Measurements from ENCODE around the gene ZNF580. TPM values are rescaled to one million over a fixed set of nuclear protein-coding genes. Genes with fewer than 3 reads are reported as not detected.

The ZNF580 gene
- total and polyA plus RNA-seq, 2 of the 13 experiments (the other 11 are each of a cell fraction or from before 2014, with no cell fraction given): 4.4 to 6.0 TPM

DNA sequence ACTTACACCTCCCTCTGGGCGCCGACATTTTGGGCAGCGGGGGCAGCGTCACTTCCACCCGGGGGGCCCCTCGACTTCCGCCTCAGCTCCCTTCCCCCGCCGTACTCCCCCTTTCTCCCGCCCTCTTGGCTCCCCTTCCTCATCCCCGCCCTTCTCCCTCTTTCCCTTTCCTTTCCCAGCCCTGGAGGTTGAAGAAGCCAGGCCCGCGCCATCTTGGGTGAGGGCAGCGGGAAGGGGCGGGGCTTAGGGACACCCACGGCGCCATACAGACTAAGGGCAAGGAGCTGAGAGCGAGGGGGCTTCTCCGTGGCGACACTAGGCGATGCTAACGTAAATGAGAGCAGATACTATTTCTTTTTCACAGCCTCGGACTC, 41.3 kb upstream of the ZNF580 start, which contains the start of gene FIZ1 (continued):
- peak; percentile 61; the same call in 1 of the 2 replicates for TF ChIP-seq ZNF605 (CRISPR knock-in tag; IDR thresholded peaks at IDR 0.05)
- TF ChIP-seq SP4 (CRISPR knock-in tag; IDR thresholded peaks at IDR 0.05): peak; percentile 76; the same call in 1 of the 2 replicates
- peak; percentile 78; the same call in 1 of the 2 replicates for TF ChIP-seq KLF12 (CRISPR knock-in tag; IDR thresholded peaks at IDR 0.05; ENCODE audit: borderline replicate concordance)
- peak; percentile 97 for TF ChIP-seq NR2C2 (CRISPR knock-in tag; IDR thresholded peaks at IDR 0.05; ENCODE audit: borderline replicate concordance)
- TF ChIP-seq ASH2L (IDR thresholded peaks at IDR 0.05; ENCODE audit: insufficient read length, low read depth, low read length): no peak
- TF ChIP-seq, protein P1, sequence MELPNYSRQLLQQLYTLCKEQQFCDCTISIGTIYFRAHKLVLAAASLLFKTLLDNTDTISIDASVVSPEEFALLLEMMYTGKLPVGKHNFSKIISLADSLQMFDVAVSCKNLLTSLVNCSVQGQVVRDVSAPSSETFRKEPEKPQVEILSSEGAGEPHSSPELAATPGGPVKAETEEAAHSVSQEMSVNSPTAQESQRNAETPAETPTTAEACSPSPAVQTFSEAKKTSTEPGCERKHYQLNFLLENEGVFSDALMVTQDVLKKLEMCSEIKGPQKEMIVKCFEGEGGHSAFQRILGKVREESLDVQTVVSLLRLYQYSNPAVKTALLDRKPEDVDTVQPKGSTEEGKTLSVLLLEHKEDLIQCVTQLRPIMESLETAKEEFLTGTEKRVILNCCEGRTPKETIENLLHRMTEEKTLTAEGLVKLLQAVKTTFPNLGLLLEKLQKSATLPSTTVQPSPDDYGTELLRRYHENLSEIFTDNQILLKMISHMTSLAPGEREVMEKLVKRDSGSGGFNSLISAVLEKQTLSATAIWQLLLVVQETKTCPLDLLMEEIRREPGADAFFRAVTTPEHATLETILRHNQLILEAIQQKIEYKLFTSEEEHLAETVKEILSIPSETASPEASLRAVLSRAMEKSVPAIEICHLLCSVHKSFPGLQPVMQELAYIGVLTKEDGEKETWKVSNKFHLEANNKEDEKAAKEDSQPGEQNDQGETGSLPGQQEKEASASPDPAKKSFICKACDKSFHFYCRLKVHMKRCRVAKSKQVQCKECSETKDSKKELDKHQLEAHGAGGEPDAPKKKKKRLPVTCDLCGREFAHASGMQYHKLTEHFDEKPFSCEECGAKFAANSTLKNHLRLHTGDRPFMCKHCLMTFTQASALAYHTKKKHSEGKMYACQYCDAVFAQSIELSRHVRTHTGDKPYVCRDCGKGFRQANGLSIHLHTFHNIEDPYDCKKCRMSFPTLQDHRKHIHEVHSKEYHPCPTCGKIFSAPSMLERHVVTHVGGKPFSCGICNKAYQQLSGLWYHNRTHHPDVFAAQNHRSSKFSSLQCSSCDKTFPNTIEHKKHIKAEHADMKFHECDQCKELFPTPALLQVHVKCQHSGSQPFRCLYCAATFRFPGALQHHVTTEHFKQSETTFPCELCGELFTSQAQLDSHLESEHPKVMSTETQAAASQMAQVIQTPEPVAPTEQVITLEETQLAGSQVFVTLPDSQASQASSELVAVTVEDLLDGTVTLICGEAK (IDR thresholded peaks at IDR 0.05): peak; percentile 71
- TF ChIP-seq, protein P1 (CRISPR knock-in tag; IDR thresholded peaks at IDR 0.05): 0 out of 2 replicates have a peak, but pooled peaks have one; percentile 16
- no peak for TF ChIP-seq RXRB (CRISPR knock-in tag; IDR thresholded peaks at IDR 0.05; ENCODE audit: borderline replicate concordance)
- TF ChIP-seq RNF2 (conservative IDR thresholded peaks at IDR 0.05; ENCODE audit: low read depth): no peak
- TF ChIP-seq, protein P2, sequence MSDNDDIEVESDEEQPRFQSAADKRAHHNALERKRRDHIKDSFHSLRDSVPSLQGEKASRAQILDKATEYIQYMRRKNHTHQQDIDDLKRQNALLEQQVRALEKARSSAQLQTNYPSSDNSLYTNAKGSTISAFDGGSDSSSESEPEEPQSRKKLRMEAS (IDR thresholded peaks at IDR 0.05): peak; percentile 0; the same call in 1 of the 2 replicates
- peak; percentile 42; the same call in 1 of the 2 replicates for TF ChIP-seq MEIS1 (CRISPR knock-in tag; IDR thresholded peaks at IDR 0.05; ENCODE audit: borderline replicate concordance)
- TF ChIP-seq ZNF251 (CRISPR knock-in tag; IDR thresholded peaks at IDR 0.05): no peak
- TF ChIP-seq NCOR1 (IDR thresholded peaks at IDR 0.05; ENCODE audit: borderline replicate concordance, low read length): peak; percentile 40; the same call in 1 of the 2 replicates
- peak; percentile 74 for TF ChIP-seq SP2 (CRISPR knock-in tag; IDR thresholded peaks at IDR 0.05)
- TF ChIP-seq, protein P3, sequence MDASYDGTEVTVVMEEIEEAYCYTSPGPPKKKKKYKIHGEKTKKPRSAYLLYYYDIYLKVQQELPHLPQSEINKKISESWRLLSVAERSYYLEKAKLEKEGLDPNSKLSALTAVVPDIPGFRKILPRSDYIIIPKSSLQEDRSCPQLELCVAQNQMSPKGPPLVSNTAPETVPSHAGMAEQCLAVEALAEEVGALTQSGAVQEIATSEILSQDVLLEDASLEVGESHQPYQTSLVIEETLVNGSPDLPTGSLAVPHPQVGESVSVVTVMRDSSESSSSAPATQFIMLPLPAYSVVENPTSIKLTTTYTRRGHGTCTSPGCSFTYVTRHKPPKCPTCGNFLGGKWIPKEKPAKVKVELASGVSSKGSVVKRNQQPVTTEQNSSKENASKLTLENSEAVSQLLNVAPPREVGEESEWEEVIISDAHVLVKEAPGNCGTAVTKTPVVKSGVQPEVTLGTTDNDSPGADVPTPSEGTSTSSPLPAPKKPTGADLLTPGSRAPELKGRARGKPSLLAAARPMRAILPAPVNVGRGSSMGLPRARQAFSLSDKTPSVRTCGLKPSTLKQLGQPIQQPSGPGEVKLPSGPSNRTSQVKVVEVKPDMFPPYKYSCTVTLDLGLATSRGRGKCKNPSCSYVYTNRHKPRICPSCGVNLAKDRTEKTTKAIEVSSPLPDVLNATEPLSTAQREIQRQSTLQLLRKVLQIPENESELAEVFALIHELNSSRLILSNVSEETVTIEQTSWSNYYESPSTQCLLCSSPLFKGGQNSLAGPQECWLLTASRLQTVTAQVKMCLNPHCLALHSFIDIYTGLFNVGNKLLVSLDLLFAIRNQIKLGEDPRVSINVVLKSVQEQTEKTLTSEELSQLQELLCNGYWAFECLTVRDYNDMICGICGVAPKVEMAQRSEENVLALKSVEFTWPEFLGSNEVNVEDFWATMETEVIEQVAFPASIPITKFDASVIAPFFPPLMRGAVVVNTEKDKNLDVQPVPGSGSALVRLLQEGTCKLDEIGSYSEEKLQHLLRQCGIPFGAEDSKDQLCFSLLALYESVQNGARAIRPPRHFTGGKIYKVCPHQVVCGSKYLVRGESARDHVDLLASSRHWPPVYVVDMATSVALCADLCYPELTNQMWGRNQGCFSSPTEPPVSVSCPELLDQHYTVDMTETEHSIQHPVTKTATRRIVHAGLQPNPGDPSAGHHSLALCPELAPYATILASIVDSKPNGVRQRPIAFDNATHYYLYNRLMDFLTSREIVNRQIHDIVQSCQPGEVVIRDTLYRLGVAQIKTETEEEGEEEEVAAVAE (CRISPR knock-in tag; IDR thresholded peaks at IDR 0.05; ENCODE audit: borderline replicate concordance): no peak
- TF ChIP-seq ZNF441 (CRISPR knock-in tag; IDR thresholded peaks at IDR 0.05; ENCODE audit: borderline replicate concordance): 0 out of 2 replicates have a peak, but pooled peaks have one; percentile 7
- peak; percentile 59; the same call in 1 of the 2 replicates for TF ChIP-seq ZNF350 (CRISPR knock-in tag; IDR thresholded peaks at IDR 0.05; ENCODE audit: borderline replicate concordance, low read depth)
